HepG2 (cell line): ENCODE results near the gene CMIP. TPM values are rescaled to one million over a fixed set of nuclear protein-coding genes. Genes with fewer than 3 reads are reported as not detected.

Source experiments
- FOXA3 ChIP-seq: IDR thresholded peaks from 2 replicates; pipeline ENCODE4 v1.6.1; 2016; ENCODE audit warnings: missing genetic modification reagents, missing compliant biosample characterization
- FUBP1 ChIP-seq: sonication (generic); formaldehyde crosslinking; IDR thresholded peaks from 2 replicates; pipeline ENCODE4 v1.5.1; 2020; ENCODE audit warnings: missing genetic modification reagents, mild to moderate bottlenecking, borderline replicate concordance
- KLF13 ChIP-seq: sonication (generic); formaldehyde crosslinking; IDR thresholded peaks from 2 replicates; pipeline ENCODE4 v1.4.0; 2020; ENCODE audit warnings: mild to moderate bottlenecking, missing genetic modification reagents
- PAF1 ChIP-seq: IDR thresholded peaks from 2 replicates; pipeline ENCODE4 v1.6.1; 2016; ENCODE audit warnings: missing genetic modification reagents, missing compliant biosample characterization
- PAX8 ChIP-seq: sonication (generic); formaldehyde crosslinking; IDR thresholded peaks from 2 replicates; pipeline ENCODE4 v1.8.0; 2022; ENCODE audit warnings: mild to moderate bottlenecking, missing genetic modification reagents, borderline replicate concordance
- POLR2G ChIP-seq: fragments of 200-400 bp; formaldehyde crosslinking; IDR thresholded peaks from 2 replicates; pipeline ENCODE4 v1.6.1; 2018; ENCODE audit warnings: mild to moderate bottlenecking, low read depth, low read length, moderate library complexity
- SP1 ChIP-seq, 2 experiments: fragments of 450-650 bp in 1 of 2; sonication (generic) in 1 of 2; formaldehyde crosslinking in 1 of 2; IDR thresholded peaks; 2 replicates each; pipeline versions ENCODE4 v1.4.0 to v1.6.1; 2016 to 2020; ENCODE audit warnings: missing genetic modification reagents in 1 of 2
- SRY ChIP-seq: sonication (generic); formaldehyde crosslinking; IDR thresholded peaks from 2 replicates; pipeline ENCODE4 v1.8.0; 2022; ENCODE audit warnings: mild to moderate bottlenecking, missing genetic modification reagents
- TBX3 ChIP-seq: fragments of 450-650 bp; IDR thresholded peaks from 2 replicates; pipeline ENCODE4 v1.6.1; 2017; ENCODE audit warnings: antibody characterized with exemption, mild to moderate bottlenecking, inconsistent platforms, borderline replicate concordance
- YEATS4 ChIP-seq: sonication (generic); formaldehyde crosslinking; IDR thresholded peaks from 2 replicates; pipeline ENCODE4 v1.4.0; 2020; ENCODE audit warnings: missing genetic modification reagents, borderline replicate concordance
- ZBTB38 ChIP-seq: sonication (generic); formaldehyde crosslinking; IDR thresholded peaks from 2 replicates; pipeline ENCODE4 v1.5.1; 2020; ENCODE audit warnings: mild to moderate bottlenecking, missing genetic modification reagents
- ZC3H13 ChIP-seq: sonication (generic); formaldehyde crosslinking; IDR thresholded peaks from 2 replicates; pipeline ENCODE4 v1.8.1; 2023; ENCODE audit warnings: mild to moderate bottlenecking, missing genetic modification reagents, moderate library complexity
- ZGPAT ChIP-seq: IDR thresholded peaks from 2 replicates; pipeline ENCODE4 v1.6.1; 2016; ENCODE audit warnings: mild to moderate bottlenecking
- ZNF687 ChIP-seq: sonication (generic); formaldehyde crosslinking; IDR thresholded peaks from 2 replicates; pipeline ENCODE4 v1.5.1; 2020; ENCODE audit warnings: mild to moderate bottlenecking, missing genetic modification reagents, moderate library complexity
- ZNF761 ChIP-seq: sonication (generic); formaldehyde crosslinking; conservative IDR thresholded peaks from 2 replicates; pipeline ENCODE4 v1.4.0; 2020; ENCODE audit warnings: mild to moderate bottlenecking, missing genetic modification reagents
- ZSCAN12 ChIP-seq: sonication (generic); formaldehyde crosslinking; IDR thresholded peaks from 2 replicates; pipeline ENCODE4 v1.9.0; 2021; ENCODE audit warnings: mild to moderate bottlenecking, missing genetic modification reagents
- polyA plus RNA-seq, 8 experiments: library from polyadenylated mRNA; depleted of rRNA in 3 of 8; stranded (reverse) in 7 of 8; unstranded in 1 of 8; fragments of >200 nt; fragmentation: Illumina TruSeq in 4 of 8; extraction: Trizol in 4 of 8; gene quantifications; 2 replicates each; pipeline versions ENCODE4 v1.2.1 to v1.2.3, GENCODE V29; 2011 to 2016; ENCODE audit warnings: low read depth in 4 of 8, missing spikeins in 1 of 8, mixed read lengths in 1 of 8; ENCODE audit not compliant: insufficient read depth in 1 of 8
- total RNA-seq, 5 experiments: library from RNA; depleted of rRNA; stranded (reverse); fragments of >200 nt; fragmentation: Illumina TruSeq; extraction: Trizol; gene quantifications; 2 replicates each; pipeline ENCODE4 v1.2.3, GENCODE V29; 2016; ENCODE audit warnings: low read depth in 1 of 5
- TF ChIP-seq, protein P1 (sequence below): sonication (generic); formaldehyde crosslinking; IDR thresholded peaks from 2 replicates; pipeline ENCODE4 v1.4.0; 2020; ENCODE audit warnings: missing genetic modification reagents
- TF ChIP-seq, protein P2 (sequence below): sonication (generic); formaldehyde crosslinking; IDR thresholded peaks from 2 replicates; pipeline ENCODE4 v1.4.0; 2020; ENCODE audit warnings: low read depth, mild to moderate bottlenecking, missing genetic modification reagents

CMIP gene
- total and polyA plus RNA-seq, 2 of the 13 experiments (the other 11 are each of a cell fraction or from before 2014, with no cell fraction given), result 10.9 to 18.1 TPM

GRCh38 chr16:81711657-81712319 lies 267.2 kb downstream of the CMIP start (continued):
- peak; percentile 18; the same call in 1 of the 2 replicates for TF ChIP-seq ZNF687
- no peak for TF ChIP-seq ZSCAN12 (CRISPR knock-in tag)
- TF ChIP-seq ZNF761 (CRISPR knock-in tag), result no peak
- no peak for TF ChIP-seq FOXA3 (CRISPR knock-in tag)
- no peak for TF ChIP-seq ZC3H13 (CRISPR knock-in tag)
- peak; percentile 39; the same call in 1 of the 2 replicates for TF ChIP-seq POLR2G
- TF ChIP-seq YEATS4, result no peak
- TF ChIP-seq TBX3, result no peak
- TF ChIP-seq SRY (CRISPR knock-in tag), result no peak
- TF ChIP-seq, protein P1, sequence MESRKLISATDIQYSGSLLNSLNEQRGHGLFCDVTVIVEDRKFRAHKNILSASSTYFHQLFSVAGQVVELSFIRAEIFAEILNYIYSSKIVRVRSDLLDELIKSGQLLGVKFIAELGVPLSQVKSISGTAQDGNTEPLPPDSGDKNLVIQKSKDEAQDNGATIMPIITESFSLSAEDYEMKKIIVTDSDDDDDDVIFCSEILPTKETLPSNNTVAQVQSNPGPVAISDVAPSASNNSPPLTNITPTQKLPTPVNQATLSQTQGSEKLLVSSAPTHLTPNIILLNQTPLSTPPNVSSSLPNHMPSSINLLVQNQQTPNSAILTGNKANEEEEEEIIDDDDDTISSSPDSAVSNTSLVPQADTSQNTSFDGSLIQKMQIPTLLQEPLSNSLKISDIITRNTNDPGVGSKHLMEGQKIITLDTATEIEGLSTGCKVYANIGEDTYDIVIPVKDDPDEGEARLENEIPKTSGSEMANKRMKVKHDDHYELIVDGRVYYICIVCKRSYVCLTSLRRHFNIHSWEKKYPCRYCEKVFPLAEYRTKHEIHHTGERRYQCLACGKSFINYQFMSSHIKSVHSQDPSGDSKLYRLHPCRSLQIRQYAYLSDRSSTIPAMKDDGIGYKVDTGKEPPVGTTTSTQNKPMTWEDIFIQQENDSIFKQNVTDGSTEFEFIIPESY (CRISPR knock-in tag), result peak; percentile 88; the same call in 1 of the 2 replicates
- TF ChIP-seq ZGPAT (CRISPR knock-in tag), result no peak
- TF ChIP-seq FUBP1 (CRISPR knock-in tag), result no peak
- 0 out of 2 replicates have a peak, but pooled peaks have one; percentile 25 for TF ChIP-seq ZBTB38
- TF ChIP-seq PAF1 (CRISPR knock-in tag), result peak; percentile 60; the same call in 1 of the 2 replicates
- TF ChIP-seq KLF13, result no peak
- TF ChIP-seq, protein P2, sequence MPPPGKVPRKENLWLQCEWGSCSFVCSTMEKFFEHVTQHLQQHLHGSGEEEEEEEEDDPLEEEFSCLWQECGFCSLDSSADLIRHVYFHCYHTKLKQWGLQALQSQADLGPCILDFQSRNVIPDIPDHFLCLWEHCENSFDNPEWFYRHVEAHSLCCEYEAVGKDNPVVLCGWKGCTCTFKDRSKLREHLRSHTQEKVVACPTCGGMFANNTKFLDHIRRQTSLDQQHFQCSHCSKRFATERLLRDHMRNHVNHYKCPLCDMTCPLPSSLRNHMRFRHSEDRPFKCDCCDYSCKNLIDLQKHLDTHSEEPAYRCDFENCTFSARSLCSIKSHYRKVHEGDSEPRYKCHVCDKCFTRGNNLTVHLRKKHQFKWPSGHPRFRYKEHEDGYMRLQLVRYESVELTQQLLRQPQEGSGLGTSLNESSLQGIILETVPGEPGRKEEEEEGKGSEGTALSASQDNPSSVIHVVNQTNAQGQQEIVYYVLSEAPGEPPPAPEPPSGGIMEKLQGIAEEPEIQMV, result no peak
- TF ChIP-seq PAX8 (CRISPR knock-in tag), result no peak
- no peak for TF ChIP-seq SP1 (IDR thresholded peaks at IDR 0.05)
- no peak for TF ChIP-seq SP1 (CRISPR knock-in tag; IDR thresholded peaks at IDR 0.05)
